Mucosa of descending colon (tissue), 3 donors: ENCODE measurements around the gene LRP1-AS. TPM values are rescaled to one million over a fixed set of nuclear protein-coding genes. Genes with fewer than 3 reads are reported as not detected.
A peak's percentile ranks its signal among the peaks of the same experiment; 100 is the strongest.

Experiments
- ATAC-seq: fragments of 200-7000 bp; cut with Tn5 transposase; one replicate; pipeline ENCODE4 v1.9.1; 2020; ENCODE audit warnings: mild to moderate bottlenecking, moderate library complexity
- DNase-seq, 3 donors: peaks; one replicate each; pipeline ENCODE4 v3.0.0-alpha.2; 2020
- H3K36me3 ChIP-seq: fragments of 200-600 bp; one replicate; pipeline ENCODE4 v1.8.0; 2021; ENCODE audit warnings: low read depth, mild to moderate bottlenecking
- H3K4me1 ChIP-seq: fragments of 200-600 bp; one replicate; pipeline ENCODE4 v1.8.0; 2021; ENCODE audit warnings: low read depth, mild to moderate bottlenecking
- H3K4me3 ChIP-seq: fragments of 200-600 bp; one replicate; pipeline ENCODE4 v1.8.0; 2021; ENCODE audit warnings: mild to moderate bottlenecking
- H3K9me3 ChIP-seq: fragments of 200-600 bp; one replicate; pipeline ENCODE4 v1.8.0; 2021; ENCODE audit warnings: mild to moderate bottlenecking
- intact Hi-C, 2 donors: fragments of 100-400 bp; cut with DNase I in 1 of 2; cut with micrococcal nuclease in 1 of 2; formaldehyde crosslinking; loops; one replicate each; pipeline versions ENCODE4 v1.11.0 to v1.11.1; 2022; cut with DNase I, micrococcal nuclease
- microRNA-seq: library from miRNA; unstranded; fragments of <30 nt; microRNA quantifications from one replicate; pipeline ENCODE4, GENCODE V29; 2019
- total RNA-seq, 3 donors: library from RNA; stranded (reverse); fragmentation: NEBNext Ultra II Directional in 2 of 3; extraction: Animal tissue kit (Norgen Biotek cat#: 25700) in 2 of 3; gene quantifications; one replicate each; pipeline versions ENCODE4 v1.2.1 to v1.2.4, GENCODE V29; 2021 to 2023
- TF ChIP-seq, protein P1 (sequence below): fragments of 200-600 bp; IDR thresholded peaks from one replicate; pipeline ENCODE4 v1.8.0; 2022; ENCODE audit warnings: antibody characterized with exemption, mild to moderate bottlenecking
- donor health status: DM: no; HTN: no; CAD: no; lungs with moderate emphysema.
- donor health status: DM: no; HTN: no; CAD: no.
- donor health status: DM: no; HTN: yes; CAD: no.

Gene LRP1-AS
- total RNA-seq, 3 donors from 2014 or later: not detected

DNA sequence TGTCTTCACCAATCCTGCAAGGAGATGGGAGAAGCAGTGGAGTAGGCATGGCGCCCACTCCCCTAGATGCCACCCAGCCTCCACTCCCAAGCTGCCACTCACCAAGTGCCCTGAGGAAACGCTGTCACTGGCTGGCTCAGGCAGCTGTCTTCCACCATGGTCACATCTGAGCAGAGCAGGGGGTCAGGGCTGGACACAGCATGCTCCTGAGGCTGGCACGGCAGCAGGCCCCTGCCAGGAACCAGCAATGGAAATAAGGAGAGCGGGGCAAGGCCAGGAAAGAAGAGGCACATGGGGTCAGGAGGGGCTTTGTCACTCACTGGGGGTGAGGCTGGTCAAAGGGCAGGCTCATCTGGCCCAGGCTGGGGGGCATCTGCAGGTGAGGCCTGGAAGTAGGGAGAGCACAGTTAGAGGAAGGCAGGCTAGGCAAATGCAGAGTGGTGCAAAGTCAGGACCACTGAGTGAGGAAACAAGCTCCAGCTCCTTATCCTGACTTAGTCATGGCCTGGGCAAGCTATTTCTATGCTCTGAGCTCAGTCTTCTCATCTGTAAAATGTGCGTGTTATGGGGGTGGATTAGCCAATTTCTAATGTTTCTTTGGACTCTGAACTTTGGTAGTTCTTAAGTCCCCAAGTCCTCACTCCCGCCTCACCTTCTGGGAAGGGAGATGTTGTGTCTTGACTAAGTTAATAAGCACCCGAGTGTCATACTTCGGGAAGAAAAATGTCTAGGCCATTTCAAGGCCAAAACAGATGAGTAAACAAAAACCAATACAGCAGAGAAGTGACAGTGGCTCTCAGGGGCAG lies 50.5 kb downstream of the LRP1-AS start:
- Histone ChIP-seq H3K4me1 (peaks cover 15% of the 10 kb centered on the region), H3K4me3 (no peak overlapping the region), H3K9me3 (no peaks in the 10 kb centered on the region), H3K36me3 (no peaks in the 10 kb centered on the region)
- intact Hi-C loops: no loop called here
- ATAC-seq (no peak), DNase-seq (peak in 1 of 3 donors; percentile 30)
- TF ChIP-seq, protein P1, sequence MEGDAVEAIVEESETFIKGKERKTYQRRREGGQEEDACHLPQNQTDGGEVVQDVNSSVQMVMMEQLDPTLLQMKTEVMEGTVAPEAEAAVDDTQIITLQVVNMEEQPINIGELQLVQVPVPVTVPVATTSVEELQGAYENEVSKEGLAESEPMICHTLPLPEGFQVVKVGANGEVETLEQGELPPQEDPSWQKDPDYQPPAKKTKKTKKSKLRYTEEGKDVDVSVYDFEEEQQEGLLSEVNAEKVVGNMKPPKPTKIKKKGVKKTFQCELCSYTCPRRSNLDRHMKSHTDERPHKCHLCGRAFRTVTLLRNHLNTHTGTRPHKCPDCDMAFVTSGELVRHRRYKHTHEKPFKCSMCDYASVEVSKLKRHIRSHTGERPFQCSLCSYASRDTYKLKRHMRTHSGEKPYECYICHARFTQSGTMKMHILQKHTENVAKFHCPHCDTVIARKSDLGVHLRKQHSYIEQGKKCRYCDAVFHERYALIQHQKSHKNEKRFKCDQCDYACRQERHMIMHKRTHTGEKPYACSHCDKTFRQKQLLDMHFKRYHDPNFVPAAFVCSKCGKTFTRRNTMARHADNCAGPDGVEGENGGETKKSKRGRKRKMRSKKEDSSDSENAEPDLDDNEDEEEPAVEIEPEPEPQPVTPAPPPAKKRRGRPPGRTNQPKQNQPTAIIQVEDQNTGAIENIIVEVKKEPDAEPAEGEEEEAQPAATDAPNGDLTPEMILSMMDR: no peak

DNA sequence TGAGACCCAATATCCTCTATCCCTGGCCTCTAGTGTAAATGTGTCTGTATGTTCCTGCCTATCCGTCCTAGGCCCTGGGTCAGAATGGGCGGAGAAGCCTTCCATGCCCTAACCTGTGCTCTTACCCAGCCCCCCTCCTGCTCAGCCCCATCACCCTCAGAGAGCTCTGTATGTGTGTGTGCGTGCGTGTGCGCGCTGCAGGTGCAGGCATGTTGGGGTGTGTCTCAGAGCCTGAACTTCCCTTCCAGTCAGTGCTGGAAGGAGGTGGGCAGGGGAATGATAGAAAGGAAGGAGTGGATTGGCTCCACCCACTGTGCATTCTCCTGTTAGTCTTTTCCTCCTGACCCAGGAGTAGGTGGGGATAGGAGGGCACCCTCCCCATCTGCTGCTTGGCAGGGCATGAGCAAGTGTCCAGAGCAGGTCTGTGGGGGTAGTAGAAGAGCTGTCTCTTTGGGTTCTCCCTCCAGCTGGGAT lies 51.3 kb downstream of the LRP1-AS start:
- DNase-seq (peak in 1 of 3 donors; percentile 42), ATAC-seq (no peak)
- Histone ChIP-seq H3K4me3 (no peak overlapping the region), H3K9me3 (no peaks in the 10 kb centered on the region), H3K4me1 (peaks cover 18% of the 10 kb centered on the region), H3K36me3 (no peaks in the 10 kb centered on the region)
- TF ChIP-seq, protein P1: no peak
- intact Hi-C loops: no loop called here

DNA sequence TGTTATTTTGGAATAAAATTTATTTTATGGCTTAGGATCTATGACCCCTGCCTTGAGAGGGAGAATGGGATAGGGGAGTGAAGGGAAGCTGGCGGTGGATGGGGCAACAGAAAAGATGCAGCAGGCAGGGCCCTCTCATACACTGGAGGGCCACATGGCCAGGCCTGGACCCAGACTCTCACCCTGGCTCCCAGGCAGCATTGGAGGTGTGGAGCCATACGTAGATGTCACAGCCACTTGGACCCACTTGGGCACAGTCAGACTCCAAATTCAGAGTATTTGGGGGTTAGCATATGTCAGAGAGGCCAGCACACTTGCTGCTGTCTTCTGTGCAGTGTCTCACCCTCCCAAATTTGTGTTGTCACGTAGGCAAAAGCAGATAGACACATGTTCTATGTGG lies 52.0 kb downstream of the LRP1-AS start:
- H3K36me3 ChIP-seq: no peaks in the 10 kb centered on the region
- TF ChIP-seq, protein P1: no peak
- no peak overlapping the region for H3K4me3 ChIP-seq
- H3K9me3 ChIP-seq: no peaks in the 10 kb centered on the region
- DNase-seq (no peak), ATAC-seq (no peak)
- H3K4me1 ChIP-seq: peaks cover 15% of the 10 kb centered on the region
- intact Hi-C loops: no loop called here

Small RNA genes within 50 kb of the gene (microRNA-seq; reads per million reads assigned to microRNA genes)
- gene MIR1228: 1.6 reads per million

Other genes with a start within 250 kb of the LRP1-AS start
- not detected for gene SDR9C7, start 213.2 kb downstream of the LRP1-AS start, total RNA-seq
- gene RDH16, start 190.0 kb downstream of the LRP1-AS start, total RNA-seq: under 1 TPM; 0.14 to 0.28 (median 0.19) TPM
- 1 to 10 TPM; 3.5 to 8.6 (median 4.6) TPM for gene ZBTB39, start 141.1 kb downstream of the LRP1-AS start, total RNA-seq
- gene TAC3, start 131.1 kb downstream of the LRP1-AS start, total RNA-seq: 1 to 10 TPM in 2 of 3 donors, under 1 TPM in 1; 0.81 to 2.0 (median 1.8) TPM
- 100 to 1,000 TPM; 167 to 444 (median 219) TPM for gene MYO1A, start 97.5 kb downstream of the LRP1-AS start, total RNA-seq
- gene NEMP1, start 68.8 kb downstream of the LRP1-AS start, total RNA-seq: 10 to 100 TPM in 2 of 3 donors, 1 to 10 TPM in 1; 6.3 to 16.9 (median 10.2) TPM
- gene NAB2, start 58.5 kb downstream of the LRP1-AS start, total RNA-seq: 10 to 100 TPM in 1 of 3 donors, 1 to 10 TPM in 2; 2.6 to 29.3 (median 3.9) TPM
- gene STAT6, start 36.3 kb downstream of the LRP1-AS start, total RNA-seq: 100 to 1,000 TPM; 219 to 286 (median 281) TPM
- 100 to 1,000 TPM; 128 to 223 (median 148) TPM for gene LRP1, start 19.1 kb downstream of the LRP1-AS start, total RNA-seq
- under 1 TPM in 1 of 3 donors, not detected in 2; 0.25 TPM for gene NXPH4, start 69.2 kb upstream of the LRP1-AS start, total RNA-seq
- gene SHMT2, start 82.1 kb upstream of the LRP1-AS start, total RNA-seq: 10 to 100 TPM; 34.7 to 67.4 (median 40.9) TPM
- gene STAC3, start 103.6 kb upstream of the LRP1-AS start, total RNA-seq: 1 to 10 TPM; 2.4 to 4.3 (median 3.3) TPM